DND-41 (cell line): ENCODE results near the gene GPC6.

ENCODE experiments used
- EZH2 ChIP-seq: IDR thresholded peaks from 3 replicates; pipeline ENCODE4 v1.6.1; 2012; ENCODE audit warnings: borderline replicate concordance, low read depth, mild to moderate bottlenecking, moderate library complexity, low read length, inconsistent platforms; ENCODE audit not compliant: severe bottlenecking
- TF ChIP-seq, protein P1 (sequence below): IDR thresholded peaks from 2 replicates; pipeline ENCODE4 v1.5.1; 2012; ENCODE audit warnings: borderline replicate concordance, low read length, moderate library complexity, mild to moderate bottlenecking; ENCODE audit not compliant: poor library complexity, severe bottlenecking; ENCODE audit errors: extremely low read depth

- TF ChIP-seq, protein P1, sequence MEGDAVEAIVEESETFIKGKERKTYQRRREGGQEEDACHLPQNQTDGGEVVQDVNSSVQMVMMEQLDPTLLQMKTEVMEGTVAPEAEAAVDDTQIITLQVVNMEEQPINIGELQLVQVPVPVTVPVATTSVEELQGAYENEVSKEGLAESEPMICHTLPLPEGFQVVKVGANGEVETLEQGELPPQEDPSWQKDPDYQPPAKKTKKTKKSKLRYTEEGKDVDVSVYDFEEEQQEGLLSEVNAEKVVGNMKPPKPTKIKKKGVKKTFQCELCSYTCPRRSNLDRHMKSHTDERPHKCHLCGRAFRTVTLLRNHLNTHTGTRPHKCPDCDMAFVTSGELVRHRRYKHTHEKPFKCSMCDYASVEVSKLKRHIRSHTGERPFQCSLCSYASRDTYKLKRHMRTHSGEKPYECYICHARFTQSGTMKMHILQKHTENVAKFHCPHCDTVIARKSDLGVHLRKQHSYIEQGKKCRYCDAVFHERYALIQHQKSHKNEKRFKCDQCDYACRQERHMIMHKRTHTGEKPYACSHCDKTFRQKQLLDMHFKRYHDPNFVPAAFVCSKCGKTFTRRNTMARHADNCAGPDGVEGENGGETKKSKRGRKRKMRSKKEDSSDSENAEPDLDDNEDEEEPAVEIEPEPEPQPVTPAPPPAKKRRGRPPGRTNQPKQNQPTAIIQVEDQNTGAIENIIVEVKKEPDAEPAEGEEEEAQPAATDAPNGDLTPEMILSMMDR, result no peak
- no peak for TF ChIP-seq EZH2
These were observed 1074.9 kb downstream of the GPC6 start for GRCh38 chr13:94301487-94301886.
